Measurements from ENCODE around the gene PAQR6. TPM values are rescaled to one million over a fixed set of nuclear protein-coding genes. Genes with fewer than 3 reads are reported as not detected.

PAQR6 gene
- total and polyA plus RNA-seq, 2 of the 8 experiments (the other 6 are each of a cell fraction or from before 2014, with no cell fraction given) = 7.1 to 11.3 TPM

DNA sequence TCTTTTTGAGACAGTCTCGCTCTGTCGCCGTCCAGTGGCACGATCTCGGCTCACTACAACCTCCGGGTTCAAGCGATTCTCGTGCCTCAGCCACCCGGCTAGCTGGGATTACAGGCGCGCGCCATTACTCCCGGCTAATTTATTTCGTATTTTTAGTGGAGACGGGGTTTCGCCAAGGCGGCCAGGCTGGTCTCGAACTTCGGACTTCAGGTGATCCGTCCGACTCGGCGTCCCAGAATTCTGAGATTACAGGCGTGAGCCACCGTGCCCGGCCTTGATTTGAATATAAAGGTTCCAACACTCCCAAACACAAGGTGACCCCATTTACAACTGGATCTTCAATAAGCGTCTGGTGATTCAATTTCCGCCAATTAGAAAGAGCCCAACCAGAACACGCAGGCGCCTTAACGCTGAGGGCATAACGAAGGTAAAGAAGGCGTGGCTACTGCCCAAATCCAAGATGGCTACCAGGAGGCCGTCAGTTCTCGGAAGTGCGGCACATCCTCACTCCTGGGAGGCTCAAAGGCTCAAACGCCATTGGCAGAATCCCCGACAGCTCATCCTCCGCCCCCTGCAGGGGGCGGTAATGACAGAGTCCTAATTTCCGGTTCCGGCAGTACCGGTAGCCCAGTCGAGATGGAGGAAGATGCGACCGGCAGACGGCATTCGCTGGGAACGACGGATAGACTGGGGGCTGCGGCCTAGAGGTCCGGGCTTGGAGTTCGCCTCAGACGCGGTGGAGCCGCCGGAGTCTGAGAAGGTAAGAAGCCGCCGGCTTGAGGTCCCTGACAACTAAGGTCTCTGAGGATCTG is 54.2 kb downstream of the PAQR6 start, which contains the start of gene SLC25A44 (continued):
- TF ChIP-seq KDM5A (IDR thresholded peaks at IDR 0.05; ENCODE audit: low read length) (peak; percentile 69; the same call in 1 of the 2 replicates), BACH1 (IDR thresholded peaks at IDR 0.05; ENCODE audit: low read length) (no peak), YY1 (IDR thresholded peaks at IDR 0.05; ENCODE audit: low read depth, low read length) (peak; percentile 99), CTCF (IDR thresholded peaks at IDR 0.05; ENCODE audit: control extremely low read depth in 1 of 3, insufficient read depth in 1 of 3, low read depth in 1 of 3, low read length in 3 of 3) (peak; percentile 25 to 52 (median 51)), POLR2A (IDR thresholded peaks at IDR 0.05; ENCODE audit: control extremely low read depth in 1 of 2, low read depth in 2 of 2, low read length in 2 of 2) (peak; percentile 59 to 66; a peak in 2 of 3 replicates), MAX (IDR thresholded peaks at IDR 0.05) (no peak), EP300 (IDR thresholded peaks at IDR 0.05; ENCODE audit: borderline replicate concordance in 1 of 2, low read depth in 2 of 2, low read length in 2 of 2) (0 out of 3 replicates have a peak, but pooled peaks of 1 of the 2 experiments have one; percentile 26), SP2 (IDR thresholded peaks at IDR 0.05; ENCODE audit: low read length) (no peak), RAD21 (IDR thresholded peaks at IDR 0.05 in 1 of 2, conservative IDR thresholded peaks at IDR 0.05 in 1 of 2; ENCODE audit: low read depth in 2 of 2, low read length in 2 of 2) (peak in 1 of 2 experiments; percentile 20; a peak in 1 of 4 replicates), TAF1 (IDR thresholded peaks at IDR 0.05; ENCODE audit: low read depth, low read length) (peak; percentile 79; the same call in 1 of the 2 replicates), BRCA1 (IDR thresholded peaks at IDR 0.05; ENCODE audit: low read depth, low read length) (no peak), SIX5 (IDR thresholded peaks at IDR 0.05; ENCODE audit: low read depth, low read length) (peak; percentile 41; the same call in 1 of the 2 replicates), EGR1 (IDR thresholded peaks at IDR 0.05; ENCODE audit: borderline replicate concordance, low read depth, low read length) (peak; percentile 68; the same call in 1 of the 2 replicates), POU5F1 (IDR thresholded peaks at IDR 0.05; ENCODE audit: low read depth, low read length) (no peak), PHF8 (conservative IDR thresholded peaks at IDR 0.05; ENCODE audit: low read depth, low read length) (peak; percentile 50), GABPA (IDR thresholded peaks at IDR 0.05; ENCODE audit: borderline replicate concordance, insufficient read depth, low read length) (peak; percentile 86; the same call in 1 of the 2 replicates), SAP30 (IDR thresholded peaks at IDR 0.05; ENCODE audit: insufficient read depth, insufficient replicate concordance, low read length) (no peak), SIN3A (conservative IDR thresholded peaks at IDR 0.05 in 1 of 2, IDR thresholded peaks at IDR 0.05 in 1 of 2; ENCODE audit: low read depth in 1 of 2, low read length in 2 of 2) (peak; percentile 31 to 93; a peak in 2 of 4 replicates), SP1 (IDR thresholded peaks at IDR 0.05; ENCODE audit: low read depth, low read length) (peak; percentile 91)
